CD4-positive, alpha-beta memory T cell (primary cell): ENCODE data around the gene PCDHGA5. TPM values are rescaled to one million over a fixed set of nuclear protein-coding genes. Genes with fewer than 3 reads are reported as not detected.
A peak's percentile ranks its signal among the peaks of the same experiment; 100 is the strongest.
"Not testable (repeated sequence)": the region's sequence is repeated elsewhere in the genome, so short reads cannot be mapped to it uniquely, and the experiment has no call there.

Experiments used
- CTCF ChIA-PET: fragments of 350-600 bp; sonication (Branson Sonifier 250); formaldehyde crosslinking; loops from one replicate; lab custom pipeline; 2021; ENCODE audit warnings: inconsistent platforms; ENCODE audit not compliant: partially characterized antibody; lab: Charles Lee
- POLR2A ChIA-PET: fragments of 350-600 bp; sonication (Branson Sonifier 250); formaldehyde crosslinking; loops from one replicate; lab custom pipeline; 2021; ENCODE audit not compliant: partially characterized antibody; lab: Charles Lee
- DNase-seq, 5 donors: peaks; one replicate each; pipeline versions ENCODE4 v3.0.0 to v3.0.0-alpha.2; 2020 to 2022; ENCODE audit warnings: mixed read lengths in 1 of 5
- H3K27ac ChIP-seq: one replicate; pipeline ENCODE4 v1.7.0; 2013; ENCODE audit warnings: low read depth, low read length
- H3K27me3 ChIP-seq: 2 replicates; pipeline ENCODE4 v1.7.0; 2013; ENCODE audit warnings: mild to moderate bottlenecking, low read length, moderate library complexity; ENCODE audit not compliant: insufficient read depth
- H3K36me3 ChIP-seq: 2 replicates; pipeline ENCODE4 v1.7.0; 2013; ENCODE audit warnings: mild to moderate bottlenecking, low read length, moderate library complexity; ENCODE audit not compliant: insufficient read depth
- H3K4me1 ChIP-seq: 2 replicates; pipeline ENCODE4 v1.7.0; 2013; ENCODE audit warnings: mild to moderate bottlenecking, low read length, moderate library complexity; ENCODE audit not compliant: insufficient read depth
- H3K4me3 ChIP-seq, 2 donors: one replicate each; pipeline ENCODE4 v1.7.0; 2013; ENCODE audit warnings: low read length in 2 of 2, mild to moderate bottlenecking in 1 of 2
- H3K9me3 ChIP-seq, 2 donors: one replicate each; pipeline ENCODE4 v1.7.0; 2013; ENCODE audit warnings: low read length in 2 of 2, control low read depth in 1 of 2; ENCODE audit not compliant: control insufficient read depth in 1 of 2
- H3K27ac Mint-ChIP-seq, 7 donors: one replicate each; pipeline ENCODE4 v1.8.0; 2020 to 2021; ENCODE audit warnings: mixed read lengths in 7 of 7, mild to moderate bottlenecking in 6 of 7, inconsistent platforms in 3 of 7, moderate library complexity in 3 of 7
- H3K27me3 Mint-ChIP-seq, 2 donors: one replicate each; pipeline ENCODE4 v1.8.0; 2020 to 2021; ENCODE audit warnings: mixed read lengths in 2 of 2
- H3K36me3 Mint-ChIP-seq, 2 donors: one replicate each; pipeline ENCODE4 v1.8.0; 2020 to 2021; ENCODE audit warnings: mixed read lengths in 2 of 2, inconsistent platforms in 1 of 2, mild to moderate bottlenecking in 1 of 2
- H3K4me1 Mint-ChIP-seq, 4 donors: one replicate each; pipeline ENCODE4 v1.8.0; 2020 to 2021; ENCODE audit warnings: mixed read lengths in 4 of 4, mild to moderate bottlenecking in 1 of 4
- H3K4me3 Mint-ChIP-seq, 8 donors: one replicate each; pipeline ENCODE4 v1.8.0; 2020 to 2021; ENCODE audit warnings: mixed read lengths in 8 of 8, mild to moderate bottlenecking in 7 of 8, moderate library complexity in 6 of 8, inconsistent platforms in 3 of 8
- H3K9me3 Mint-ChIP-seq, 8 donors: one replicate each; pipeline ENCODE4 v1.8.0; 2020 to 2021; ENCODE audit warnings: mixed read lengths in 8 of 8, mild to moderate bottlenecking in 5 of 8, inconsistent platforms in 3 of 8, moderate library complexity in 1 of 8
- intact Hi-C: fragments of 100-400 bp; cut with micrococcal nuclease; formaldehyde crosslinking; loops from one replicate; pipeline ENCODE4 v1.15.1; 2023
- polyA plus RNA-seq, 2 donors: library from polyadenylated mRNA; unstranded; fragments of 300-500 nt; fragmentation: Illumina TruSeq; gene quantifications; one replicate each; pipeline ENCODE4 v1.2.3, GENCODE V29; 2021
- total RNA-seq, 2 experiments: library from RNA; stranded (reverse); gene quantifications; one replicate each; pipeline ENCODE4 v1.2.3, GENCODE V29; 2021

The PCDHGA5 gene
- total and polyA plus RNA-seq, 4 experiments from 2014 or later: 0.28 to 0.44 TPM; not detected in 2

GRCh38 chr5:141397756-141398551, 34.0 kb downstream of the PCDHGA5 start, which contains the start of gene PCDHGB5:
PCDHGB5 (plus strand) TSS chr5:141397947; CDS start chr5:141398128, 181 bp downstream.
- POLR2A ChIA-PET, H3K36me3 ChIP-seq, H3K4me3 ChIP-seq, H3K9me3 ChIP-seq, H3K4me1 Mint-ChIP-seq, H3K4me1 ChIP-seq, intact Hi-C loops, H3K27ac ChIP-seq: not testable (repeated sequence)
- peaks cover 10% of the 10 kb centered on the region for H3K27me3 ChIP-seq
- peaks cover 11 to 12% of the 10 kb centered on the region in 2 donors for H3K36me3 Mint-ChIP-seq
- H3K27me3 Mint-ChIP-seq: peaks cover 42 to 49% of the 10 kb centered on the region in 2 donors
- peak within 1 kb of the TSS in 7 of 8 donors; percentile 21 to 72 (median 44) for H3K4me3 Mint-ChIP-seq
- CTCF ChIA-PET: interaction anchor here (1.2 to 3.7 kb wide), 3 partner anchors 16 to 166 kb away, joined by 4 to 16 read pairs (median 9); partner anchors contain the start of gene PCDHGA10
- DNase-seq: peak in 3 of 5 donors; percentile 38 to 41 (median 39)
- H3K27ac Mint-ChIP-seq: peak within 1 kb of the TSS in 1 of 7 donors; percentile 19
- H3K9me3 Mint-ChIP-seq: peaks cover 2 to 62% (median 52%) of the 10 kb centered on the region in 8 donors

DNA sequence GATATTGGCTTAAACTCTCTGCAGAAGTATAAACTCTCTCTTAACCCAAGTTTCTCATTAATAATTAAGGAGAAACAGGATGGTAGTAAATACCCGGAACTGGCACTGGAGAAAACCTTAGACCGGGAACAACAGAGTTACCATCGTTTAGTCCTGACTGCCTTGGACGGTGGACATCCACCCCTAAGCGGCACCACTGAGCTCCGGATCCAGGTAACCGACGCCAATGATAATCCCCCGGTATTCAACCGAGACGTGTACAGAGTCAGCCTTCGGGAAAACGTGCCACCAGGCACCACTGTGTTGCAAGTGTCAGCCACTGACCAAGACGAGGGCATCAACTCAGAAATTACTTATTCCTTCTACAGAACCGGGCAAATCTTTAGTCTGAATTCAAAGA, 34.6 kb downstream of the PCDHGA5 start:
- peak overlapping the region in 2 of 8 donors; percentile 6 to 29 for H3K4me3 Mint-ChIP-seq
- peaks cover 0 to 4% (median 0%) of the 10 kb centered on the region in 4 donors for H3K4me1 Mint-ChIP-seq
- intact Hi-C loops: no loop called here
- no peak for DNase-seq
- ChIA-PET CTCF (interaction anchor here (2.1 kb wide), 1 partner anchor 165 kb away, joined by 9 read pairs; no protein-coding TSS in a partner anchor), POLR2A (no interaction called here)
- peaks cover 39 to 53% of the 10 kb centered on the region in 2 donors for H3K27me3 Mint-ChIP-seq
- H3K36me3 Mint-ChIP-seq: peaks cover 9 to 12% of the 10 kb centered on the region in 2 donors
- peak overlapping the region in 1 of 7 donors; percentile 19 for H3K27ac Mint-ChIP-seq
- Histone ChIP-seq H3K27ac (no peak overlapping the region), H3K9me3 (peaks cover 0 to 4% of the 10 kb centered on the region in 2 donors), H3K4me3 (no peak overlapping the region), H3K4me1 (no peaks in the 10 kb centered on the region), H3K27me3 (peaks cover 10% of the 10 kb centered on the region), H3K36me3 (no peaks in the 10 kb centered on the region)
- peaks cover under 1 to 62% (median 53%) of the 10 kb centered on the region in 8 donors for H3K9me3 Mint-ChIP-seq

DNA sequence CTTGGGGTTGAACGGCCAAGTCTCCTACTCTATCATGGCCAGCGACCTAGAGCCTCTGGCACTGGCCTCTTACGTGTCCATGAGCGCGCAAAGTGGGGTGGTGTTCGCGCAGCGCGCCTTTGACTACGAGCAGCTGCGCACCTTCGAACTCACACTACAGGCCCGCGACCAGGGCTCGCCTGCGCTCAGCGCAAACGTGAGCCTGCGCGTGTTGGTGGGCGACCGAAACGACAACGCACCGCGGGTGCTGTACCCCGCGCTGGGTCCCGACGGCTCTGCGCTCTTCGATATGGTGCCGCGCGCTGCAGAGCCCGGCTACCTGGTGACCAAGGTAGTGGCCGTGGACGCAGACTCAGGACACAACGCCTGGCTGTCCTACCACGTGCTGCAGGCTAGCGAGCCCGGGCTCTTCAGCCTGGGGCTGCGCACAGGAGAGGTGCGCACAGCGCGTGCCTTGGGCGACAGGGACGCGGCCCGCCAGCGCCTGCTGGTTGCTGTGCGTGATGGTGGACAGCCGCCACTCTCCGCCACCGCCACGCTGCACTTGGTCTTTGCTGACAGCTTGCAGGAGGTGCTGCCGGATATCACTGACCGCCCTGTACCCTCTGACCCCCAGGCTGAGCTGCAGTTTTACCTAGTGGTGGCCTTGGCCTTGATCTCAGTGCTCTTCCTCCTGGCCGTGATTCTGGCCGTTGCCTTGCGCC, 35.7 kb downstream of the PCDHGA5 start:
- CTCF ChIA-PET: no interaction called here
- Histone ChIP-seq H3K36me3 (no peaks in the 10 kb centered on the region), H3K27ac (no peak overlapping the region), H3K4me1 (no peaks in the 10 kb centered on the region), H3K4me3 (no peak overlapping the region), H3K27me3 (peaks cover 10% of the 10 kb centered on the region), H3K9me3 (peaks cover 0 to 4% of the 10 kb centered on the region in 2 donors)
- POLR2A ChIA-PET: no interaction called here
- DNase-seq: no peak
- H3K27ac Mint-ChIP-seq: no peak overlapping the region
- peaks cover 8 to 9% of the 10 kb centered on the region in 2 donors for H3K36me3 Mint-ChIP-seq
- peaks cover 0 to 4% (median 0%) of the 10 kb centered on the region in 4 donors for H3K4me1 Mint-ChIP-seq
- H3K27me3 Mint-ChIP-seq: peaks cover 46 to 56% of the 10 kb centered on the region in 2 donors
- H3K9me3 Mint-ChIP-seq: peaks cover 4 to 62% (median 53%) of the 10 kb centered on the region in 8 donors
- H3K4me3 Mint-ChIP-seq: no peak overlapping the region
- intact Hi-C loops: no loop called here

DNA sequence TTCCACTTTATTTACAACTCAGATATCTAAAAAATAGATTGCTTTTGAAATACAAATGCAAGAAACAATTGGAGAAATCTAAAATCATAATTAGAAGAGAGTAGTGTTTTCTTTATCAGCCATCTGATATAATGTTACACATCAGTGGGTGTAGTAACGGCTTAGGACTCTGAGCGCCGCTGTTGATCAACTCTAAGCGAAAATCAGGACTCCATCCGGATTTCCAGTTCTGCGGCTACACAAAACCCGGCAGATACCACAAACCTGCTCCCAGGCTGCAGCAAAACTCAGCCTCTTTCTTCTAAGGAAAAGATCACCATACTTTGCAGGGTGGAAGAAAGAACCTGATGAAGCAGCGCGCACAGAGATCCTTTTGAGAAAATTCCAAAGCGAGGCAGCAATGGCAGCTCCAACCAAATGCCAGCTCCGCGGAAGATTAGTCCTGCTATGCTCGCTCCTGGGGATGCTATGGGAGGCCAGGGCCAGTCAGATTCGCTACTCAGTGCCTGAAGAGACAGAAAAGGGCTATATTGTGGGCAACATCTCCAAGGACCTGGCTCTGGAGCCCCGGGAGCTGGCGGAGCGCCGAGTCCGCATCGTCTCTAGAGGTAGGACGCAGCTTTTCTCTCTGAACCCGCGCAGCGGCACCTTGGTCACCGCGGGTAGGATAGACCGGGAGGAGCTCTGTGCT, 38.7 kb downstream of the PCDHGA5 start, which contains the start of gene PCDHGA9:
Gene PCDHGA9, plus strand, starts transcription at position 226 of the 691 bp plus-strand sequence. Its CDS starts 175 bp downstream, at position 401.
- Mint-ChIP-seq H3K9me3 (peaks cover 6 to 65% (median 52%) of the 10 kb centered on the region in 8 donors), H3K4me1 (peaks cover 0 to 4% (median 0%) of the 10 kb centered on the region in 4 donors), H3K27ac (peak within 1 kb of the TSS in 2 of 7 donors; percentile 51 to 60), H3K4me3 (peak within 1 kb of the TSS; percentile 21 to 72 (median 63)), H3K27me3 (peaks cover 56 to 61% of the 10 kb centered on the region in 2 donors), H3K36me3 (peaks cover 8 to 12% of the 10 kb centered on the region in 2 donors)
- H3K27ac ChIP-seq: no peak within 1 kb of the TSS
- POLR2A ChIA-PET: no interaction called here
- H3K9me3 ChIP-seq: peaks cover 0 to 4% of the 10 kb centered on the region in 2 donors
- no peak for DNase-seq
- H3K36me3 ChIP-seq: no peaks in the 10 kb centered on the region
- intact Hi-C loops: no loop called here
- CTCF ChIA-PET: interaction anchor here (0.6 to 0.8 kb wide), 2 partner anchors 77 to 111 kb away, joined by 3 read pairs; no protein-coding TSS in a partner anchor
- H3K27me3 ChIP-seq: peaks cover 6% of the 10 kb centered on the region
- H3K4me1 ChIP-seq: no peaks in the 10 kb centered on the region
- no peak within 1 kb of the TSS for H3K4me3 ChIP-seq

- intact Hi-C loops: no loop called here
Observed at GRCh38 chr5:141403387-141403786, 39.4 kb downstream of the PCDHGA5 start.

DNA sequence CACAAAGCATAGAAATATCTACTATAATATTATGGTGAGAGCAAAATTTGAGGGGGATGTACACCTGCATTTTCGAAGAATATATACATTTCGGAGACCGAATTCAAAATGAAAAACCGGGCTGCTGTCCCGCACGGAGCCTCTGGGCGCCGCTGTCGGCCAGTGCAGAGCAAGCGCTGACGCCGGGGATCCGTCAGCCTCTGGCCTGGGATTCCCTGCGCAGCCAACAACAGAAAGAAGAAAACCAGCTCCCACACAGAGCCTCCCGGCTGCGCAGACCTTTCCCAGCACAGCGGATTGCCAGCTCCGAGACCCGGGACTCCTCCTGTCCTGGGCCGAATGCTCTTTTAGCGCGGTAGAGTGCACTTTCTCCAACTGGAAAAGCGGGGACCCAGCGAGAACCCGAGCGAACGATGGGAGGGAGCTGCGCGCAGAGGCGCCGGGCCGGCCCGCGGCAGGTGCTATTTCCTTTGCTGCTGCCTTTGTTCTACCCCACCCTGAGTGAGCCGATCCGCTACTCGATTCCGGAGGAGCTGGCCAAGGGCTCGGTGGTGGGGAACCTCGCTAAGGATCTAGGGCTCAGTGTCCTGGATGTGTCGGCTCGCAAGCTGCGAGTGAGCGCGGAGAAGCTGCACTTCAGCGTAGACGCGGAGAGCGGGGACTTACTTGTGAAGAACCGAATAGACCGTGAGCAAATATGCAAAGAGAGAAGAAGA, 44.0 kb downstream of the PCDHGA5 start, which contains the start of gene PCDHGB6:
Gene PCDHGB6, plus strand, starts transcription at position 232 of the 716 bp plus-strand sequence. Its CDS starts 182 bp downstream, at position 414.
- H3K9me3 ChIP-seq, H3K4me1 ChIP-seq, intact Hi-C loops, POLR2A ChIA-PET, H3K4me3 ChIP-seq, CTCF ChIA-PET, H3K27me3 ChIP-seq, H3K27ac ChIP-seq, H3K4me1 Mint-ChIP-seq, H3K36me3 ChIP-seq: not testable (repeated sequence)
- Mint-ChIP-seq H3K36me3 (peaks cover 12 to 13% of the 10 kb centered on the region in 2 donors), H3K27me3 (peaks cover 54 to 59% of the 10 kb centered on the region in 2 donors), H3K4me3 (peak within 1 kb of the TSS in 6 of 8 donors; percentile 48 to 71 (median 64)), H3K27ac (peak within 1 kb of the TSS in 3 of 7 donors; percentile 29 to 83 (median 75)), H3K9me3 (peaks cover 5 to 64% (median 48%) of the 10 kb centered on the region in 8 donors)
- peak in 1 of 5 donors; percentile 31 for DNase-seq

More at GRCh38 chr5:141403387-141403786, 39.4 kb downstream of the PCDHGA5 start:
- ChIA-PET POLR2A (no interaction called here), CTCF (interaction anchor here (0.6 to 0.8 kb wide), 2 partner anchors 77 to 110 kb away, joined by 3 read pairs; no protein-coding TSS in a partner anchor)
- Mint-ChIP-seq H3K36me3 (peaks cover 10 to 12% of the 10 kb centered on the region in 2 donors), H3K9me3 (peaks cover 6 to 71% (median 55%) of the 10 kb centered on the region in 8 donors), H3K4me3 (no peak overlapping the region), H3K27ac (no peak overlapping the region), H3K27me3 (peaks cover 62 to 64% of the 10 kb centered on the region in 2 donors), H3K4me1 (peaks cover 0 to 4% (median under 1%) of the 10 kb centered on the region in 4 donors)
- H3K4me3 ChIP-seq: no peak overlapping the region
- no peaks in the 10 kb centered on the region for H3K4me1 ChIP-seq
- no peak overlapping the region for H3K27ac ChIP-seq
- H3K9me3 ChIP-seq: peaks cover 0 to 4% of the 10 kb centered on the region in 2 donors
- no peak for DNase-seq
- peaks cover 6% of the 10 kb centered on the region for H3K27me3 ChIP-seq
- H3K36me3 ChIP-seq: no peaks in the 10 kb centered on the region
